EL (cell line): Measurements from ENCODE around the gene MRPL44.

Experiments used
- DNase-seq: peaks from one replicate; pipeline ENCODE4 v3.0.0-alpha.2; 2016

MRPL44 gene

GRCh38 chr2:223957092-223957851 is at the start of gene MRPL44:
TSS of gene MRPL44 (plus strand) at chr2:223957463. CDS start at chr2:223957473, 10 bp downstream.
- DNase-seq: peak; percentile 95

GRCh38 chr2:223908304-223908998 is 48.8 kb upstream of the MRPL44 start:
- DNase-seq: no peak

GRCh38 chr2:223909001-223909741 is 48.1 kb upstream of the MRPL44 start:
- DNase-seq: no peak

GRCh38 chr2:223914324-223914723 is 42.9 kb upstream of the MRPL44 start:
- no peak for DNase-seq

GRCh38 chr2:223915071-223915470 is 42.2 kb upstream of the MRPL44 start:
- no peak for DNase-seq

GRCh38 chr2:223916181-223916920 is 40.9 kb upstream of the MRPL44 start:
- DNase-seq: no peak

- no peak for DNase-seq
Measured at GRCh38 chr2:223918671-223919134, 38.6 kb upstream of the MRPL44 start.

- DNase-seq: no peak
Measured at GRCh38 chr2:223920109-223920508, 37.2 kb upstream of the MRPL44 start.

- DNase-seq: no peak
Measured at GRCh38 chr2:223921204-223921603, 36.1 kb upstream of the MRPL44 start.

GRCh38 chr2:223922308-223922707 is 35.0 kb upstream of the MRPL44 start:
- DNase-seq: no peak

GRCh38 chr2:223923976-223924375 is 33.3 kb upstream of the MRPL44 start:
- no peak for DNase-seq

- peak; percentile 58 for DNase-seq
Measured at GRCh38 chr2:223925106-223925505, 32.2 kb upstream of the MRPL44 start.

GRCh38 chr2:223928113-223929006 is 28.9 kb upstream of the MRPL44 start:
- DNase-seq: no peak

GRCh38 chr2:223929571-223930102 is 27.6 kb upstream of the MRPL44 start:
- DNase-seq: no peak

GRCh38 chr2:223930103-223930976 is 26.9 kb upstream of the MRPL44 start:
- DNase-seq: no peak

- no peak for DNase-seq
Measured at GRCh38 chr2:223932816-223933800, 24.2 kb upstream of the MRPL44 start.

GRCh38 chr2:223934870-223935269 is 22.4 kb upstream of the MRPL44 start:
- DNase-seq: no peak

- DNase-seq: no peak
Measured at GRCh38 chr2:223935459-223936125, 21.7 kb upstream of the MRPL44 start.
